ENCODE results near the gene WNT9A. TPM values are rescaled to one million over a fixed set of nuclear protein-coding genes. Genes with fewer than 3 reads are reported as not detected.

Gene WNT9A
- total RNA-seq, 6 experiments from 2014 or later, result 0.09 to 0.19 (median 0.10) TPM; not detected in 1

GRCh38 chr1:227888404-227889046 is 59.2 kb downstream of the WNT9A start:
- H3K27me3 ChIP-seq, result no peaks in the 10 kb centered on the region
- no peak overlapping the region for H3K27ac ChIP-seq
- no peaks in the 10 kb centered on the region for H3K9me3 ChIP-seq
- TF ChIP-seq POLR2A (IDR thresholded peaks at IDR 0.05) (no peak), CTCF (IDR thresholded peaks at IDR 0.05) (no peak)
- intact Hi-C loops (cut with DNase I), result no loop called here
- no peak overlapping the region for H3K4me3 ChIP-seq
- WGBS (ENCODE audit: insufficient coverage, low coverage, low lambda C conversion rate, missing lambda C conversion rate), result no CpG with 5 or more reads among the region's 8 CpGs
- DNase-seq (peak in 1 of 3 donors; percentile 44), ATAC-seq (no peak)
- no peaks in the 10 kb centered on the region for H3K36me3 ChIP-seq
- H3K4me1 ChIP-seq, result no peaks in the 10 kb centered on the region

GRCh38 chr1:227887697-227888403 is 59.9 kb downstream of the WNT9A start:
- peak; percentile 25 to 48 (median 38) for DNase-seq
- ATAC-seq, result peak; percentile 7 to 44 (median 26)
- no peaks in the 10 kb centered on the region for H3K9me3 ChIP-seq
- peak overlapping the region; percentile 9 to 29 (median 19) for H3K4me3 ChIP-seq
- intact Hi-C loops (cut with DNase I), result no loop called here
- H3K4me1 ChIP-seq, result no peaks in the 10 kb centered on the region
- no peaks in the 10 kb centered on the region for H3K27me3 ChIP-seq
- TF ChIP-seq POLR2A (IDR thresholded peaks at IDR 0.05), result no peak
- TF ChIP-seq CTCF (IDR thresholded peaks at IDR 0.05), result no peak
- no peak overlapping the region for H3K27ac ChIP-seq
- no peaks in the 10 kb centered on the region for H3K36me3 ChIP-seq
- 16% methylated on average over 14 of the region's 40 CpGs for WGBS (ENCODE audit: insufficient coverage, low coverage, low lambda C conversion rate, missing lambda C conversion rate)

GRCh38 chr1:227886993-227887696 is 60.6 kb downstream of the WNT9A start:
- TF ChIP-seq CTCF (IDR thresholded peaks at IDR 0.05) (no peak), POLR2A (IDR thresholded peaks at IDR 0.05) (no peak)
- no peaks in the 10 kb centered on the region for H3K9me3 ChIP-seq
- intact Hi-C loops (cut with DNase I), result no loop called here
- H3K27me3 ChIP-seq, result no peaks in the 10 kb centered on the region
- no peaks in the 10 kb centered on the region for H3K36me3 ChIP-seq
- H3K27ac ChIP-seq, result no peak overlapping the region
- H3K4me1 ChIP-seq, result no peaks in the 10 kb centered on the region
- ATAC-seq (peak; percentile 5 to 39 (median 22)), DNase-seq (peak; percentile 21 to 50 (median 41))
- no CpG with 5 or more reads among the region's 30 CpGs for WGBS (ENCODE audit: insufficient coverage, low coverage, low lambda C conversion rate, missing lambda C conversion rate)
- peak overlapping the region; percentile 9 to 29 (median 19) for H3K4me3 ChIP-seq

- intact Hi-C loops (cut with DNase I), result no loop called here
- no peak for TF ChIP-seq POLR2A (IDR thresholded peaks at IDR 0.05)
- no peak for TF ChIP-seq CTCF (IDR thresholded peaks at IDR 0.05)
- Histone ChIP-seq H3K4me3 (peak overlapping the region in 1 of 3 donors; percentile 19), H3K27me3 (no peaks in the 10 kb centered on the region), H3K9me3 (no peaks in the 10 kb centered on the region), H3K27ac (no peak overlapping the region), H3K4me1 (no peaks in the 10 kb centered on the region), H3K36me3 (no peaks in the 10 kb centered on the region)
- DNase-seq (peak in 1 of 3 donors; percentile 42), ATAC-seq (no peak)
- 15% methylated on average over 9 of the region's 18 CpGs for WGBS (ENCODE audit: insufficient coverage, low coverage, low lambda C conversion rate, missing lambda C conversion rate)
These were observed 61.2 kb downstream of the WNT9A start for GRCh38 chr1:227886503-227886961.

Data from right lobe of liver (tissue), 6 donors.